Left colon (tissue), 2 donors: ENCODE measurements around the gene FLT3LG. TPM values are rescaled to one million over a fixed set of nuclear protein-coding genes. Genes with fewer than 3 reads are reported as not detected.
A peak's percentile ranks its signal among the peaks of the same experiment; 100 is the strongest.

Experiments used
- ATAC-seq: fragments of 200-7000 bp; cut with Tn5 transposase; one replicate; pipeline ENCODE4 v1.9.1; 2020; ENCODE audit warnings: mild to moderate bottlenecking, moderate library complexity
- DNase-seq, 2 donors: peaks; one replicate each; pipeline ENCODE4 v3.0.0-alpha.2; 2020
- intact Hi-C, 2 donors: fragments of 100-400 bp; cut with DNase I in 1 of 2; cut with micrococcal nuclease in 1 of 2; formaldehyde crosslinking; loops; one replicate each; pipeline versions ENCODE4 v1.11.2 to v1.14.0; 2022; cut with DNase I, micrococcal nuclease
- total RNA-seq, 2 donors: library from RNA; stranded (reverse); fragmentation: NEBNext Ultra II Directional; extraction: Animal tissue kit (Norgen Biotek cat#: 25700); gene quantifications; one replicate each; pipeline ENCODE4 v1.2.1, GENCODE V29; 2021
- donor health status: DM: no; HTN: no; CAD: no.
- donor health status: DM: yes; HTN: yes; CAD: no.

The FLT3LG gene
- total RNA-seq, 2 donors from 2014 or later, result 3.4 to 6.4 TPM

DNA sequence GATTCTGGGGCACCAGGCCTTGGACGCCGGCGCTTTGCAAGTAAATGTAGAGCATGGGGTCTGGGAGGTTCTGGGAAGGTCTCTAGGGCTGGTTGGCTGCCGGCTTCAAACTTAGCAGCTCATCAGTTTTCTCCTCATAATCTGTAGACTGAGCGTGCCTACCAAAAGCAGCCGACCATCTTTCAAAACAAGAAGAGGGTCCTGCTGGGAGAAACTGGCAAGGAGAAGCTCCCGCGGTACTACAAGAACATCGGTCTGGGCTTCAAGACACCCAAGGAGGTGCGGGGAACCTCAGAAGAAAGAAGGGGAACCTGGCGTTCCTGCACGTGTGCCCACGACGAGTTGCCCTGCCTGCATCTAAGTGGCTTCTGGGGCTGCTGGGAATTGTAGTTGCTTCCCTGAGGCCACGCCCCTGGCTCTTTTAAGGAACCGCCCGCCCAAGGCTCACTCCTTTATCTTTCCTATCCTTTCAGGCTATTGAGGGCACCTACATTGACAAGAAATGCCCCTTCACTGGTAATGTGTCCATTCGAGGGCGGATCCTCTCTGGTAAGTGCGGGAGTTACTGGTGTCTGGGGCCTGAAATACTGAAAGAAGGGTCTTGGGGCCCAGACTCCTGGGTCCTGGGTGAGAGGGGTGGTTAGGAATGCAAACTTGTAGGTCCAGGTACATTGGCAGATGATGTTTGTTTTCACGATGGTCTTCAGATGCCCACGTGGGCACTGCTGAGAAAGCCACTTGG lies 23.2 kb downstream of the FLT3LG start:
- DNase-seq (peak; percentile 83 to 87), ATAC-seq (peak; percentile 34)
- intact Hi-C loops, result no loop called here

DNA sequence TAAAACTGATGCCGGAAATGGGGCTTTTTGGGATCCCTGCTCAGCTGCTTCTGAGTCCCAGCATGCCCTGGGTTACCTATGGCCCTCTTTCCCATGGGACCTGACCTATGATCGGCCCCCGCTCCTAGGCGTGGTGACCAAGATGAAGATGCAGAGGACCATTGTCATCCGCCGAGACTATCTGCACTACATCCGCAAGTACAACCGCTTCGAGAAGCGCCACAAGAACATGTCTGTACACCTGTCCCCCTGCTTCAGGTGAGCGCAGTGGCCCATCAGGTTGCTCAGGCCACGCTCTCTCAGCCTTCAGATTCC lies 23.7 kb downstream of the FLT3LG start:
- DNase-seq (no peak), ATAC-seq (no peak)
- intact Hi-C loops, result no loop called here

DNA sequence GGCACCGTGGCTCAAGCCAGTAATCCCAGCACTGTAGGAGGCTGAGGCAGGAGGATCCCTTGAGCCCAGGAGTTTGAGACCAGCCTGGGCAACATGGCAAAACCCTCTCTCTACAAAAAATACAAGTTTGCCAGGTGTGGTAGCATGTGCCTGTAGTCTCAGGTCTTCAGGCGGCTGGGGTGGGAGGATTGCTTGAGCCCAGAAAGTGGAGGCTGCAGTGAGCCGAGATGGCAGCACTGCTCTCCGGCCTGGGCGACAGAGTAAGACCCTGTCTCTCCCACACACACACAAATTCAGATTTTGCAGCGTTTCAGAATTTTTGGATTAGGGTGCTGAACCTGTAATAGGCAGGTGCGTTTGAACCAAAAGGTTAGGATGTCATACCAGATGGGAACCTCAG lies 24.5 kb downstream of the FLT3LG start:
- DNase-seq, result no peak
- intact Hi-C loops, result no loop called here
- no peak for ATAC-seq

DNA sequence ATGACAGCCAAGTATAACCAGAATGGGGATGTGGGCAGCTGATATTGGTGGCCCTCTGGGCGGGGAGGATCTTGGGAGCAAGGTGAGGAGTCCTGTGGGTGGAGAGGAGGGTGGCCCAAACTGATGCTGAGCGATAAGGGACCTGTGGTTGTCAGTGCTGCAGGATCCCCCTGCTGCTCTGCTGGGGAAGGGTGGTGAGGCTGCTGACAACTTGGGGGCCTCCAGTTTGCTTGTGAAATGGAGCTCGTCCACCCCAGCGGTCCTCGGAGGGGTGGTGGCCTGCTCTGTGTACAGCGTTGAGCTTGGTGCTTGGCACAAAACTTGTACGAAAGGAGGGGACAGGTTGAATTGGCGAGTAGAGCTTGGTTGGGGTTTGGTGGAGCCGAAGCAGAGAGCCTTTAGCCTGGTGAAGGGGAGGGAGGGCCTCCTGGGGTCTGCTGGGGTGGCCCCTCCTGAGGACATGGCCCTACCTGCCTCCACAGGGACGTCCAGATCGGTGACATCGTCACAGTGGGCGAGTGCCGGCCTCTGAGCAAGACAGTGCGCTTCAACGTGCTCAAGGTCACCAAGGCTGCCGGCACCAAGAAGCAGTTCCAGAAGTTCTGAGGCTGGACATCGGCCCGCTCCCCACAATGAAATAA lies 25.1 kb downstream of the FLT3LG start:
- intact Hi-C loops, result no loop called here
- ATAC-seq, result no peak
- DNase-seq, result no peak

DNA sequence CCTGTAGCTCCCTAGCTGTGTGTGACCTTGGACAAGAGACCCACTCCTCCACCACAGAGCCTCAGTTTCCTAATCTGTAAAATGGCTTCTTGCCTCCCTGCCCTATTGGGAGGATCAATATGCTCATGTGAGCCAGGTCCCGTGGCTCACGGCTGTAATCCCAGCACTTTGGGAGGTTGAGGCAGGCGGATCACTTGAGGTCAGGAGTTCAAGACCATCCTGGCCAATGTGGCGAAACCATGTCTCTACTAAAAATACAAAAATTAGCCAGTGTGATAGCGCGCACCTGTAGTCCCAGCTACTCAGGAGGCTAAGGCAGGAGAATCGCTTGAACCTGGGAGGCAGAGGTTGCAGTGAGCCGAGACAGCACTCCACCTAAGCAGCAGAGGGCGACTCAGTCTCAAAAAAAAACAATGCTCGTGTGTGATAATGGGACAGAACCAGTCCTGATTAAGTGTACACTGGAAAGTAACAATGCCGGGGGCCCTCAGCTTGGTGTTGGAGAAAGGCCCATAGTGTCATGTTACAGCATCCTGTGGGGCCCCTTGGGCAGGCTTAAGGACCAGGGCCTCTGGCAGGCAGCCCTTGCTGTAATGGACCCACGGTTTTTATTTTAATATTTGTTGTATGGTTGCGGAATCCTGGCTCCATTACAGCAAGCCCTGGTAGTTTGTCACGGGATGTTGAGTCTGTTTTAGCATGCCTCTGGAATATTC lies 29.0 kb downstream of the FLT3LG start:
- intact Hi-C loops, result no loop called here
- DNase-seq (no peak), ATAC-seq (peak; percentile 64)

DNA sequence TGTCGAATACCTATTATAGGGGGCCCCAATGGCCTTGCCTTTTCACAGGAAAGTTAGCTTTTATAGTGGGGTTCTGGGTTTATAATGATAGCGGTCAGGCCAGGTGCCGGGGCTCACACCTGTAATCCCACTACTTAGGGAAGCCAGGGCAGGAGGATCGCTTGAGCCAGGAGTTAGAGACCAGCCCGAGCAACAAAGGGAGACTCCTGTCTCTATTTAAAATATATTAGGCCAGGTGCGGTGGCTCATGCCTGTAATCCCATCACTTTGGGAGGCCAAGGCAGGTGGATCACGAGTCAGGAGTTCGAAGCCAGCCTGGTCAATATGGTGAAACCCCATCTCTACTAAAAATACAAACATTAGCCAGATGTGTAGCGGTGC lies 29.6 kb downstream of the FLT3LG start:
- intact Hi-C loops, result no loop called here
- DNase-seq, result no peak
- ATAC-seq, result no peak

DNA sequence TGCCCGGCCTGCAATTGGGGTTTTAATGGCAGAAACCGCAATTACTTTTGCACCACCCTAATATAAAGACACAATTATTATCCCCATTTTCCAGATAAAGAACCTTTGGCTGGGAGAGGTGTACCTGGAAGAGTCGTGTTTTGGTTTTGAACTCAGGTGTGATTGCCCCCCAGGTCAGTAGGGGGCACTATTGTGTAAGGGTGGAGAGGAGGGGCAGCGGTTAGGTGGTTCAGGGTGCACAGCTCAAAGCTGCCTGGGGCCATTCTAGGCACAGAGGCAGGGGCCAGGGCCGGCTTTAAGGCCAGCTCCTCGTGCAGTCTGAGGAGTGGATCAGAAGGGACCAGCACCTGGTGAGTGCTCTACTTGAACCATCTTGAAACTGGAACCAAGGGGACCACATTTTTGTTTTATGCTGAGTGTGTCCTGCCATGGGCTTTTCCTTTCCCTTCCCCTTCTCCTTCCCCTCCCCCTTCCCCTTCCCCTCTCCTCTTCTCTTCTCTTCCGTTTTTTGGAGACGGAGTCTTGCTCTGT lies 32.6 kb downstream of the FLT3LG start:
- intact Hi-C loops, result no loop called here
- DNase-seq, result peak; percentile 66 to 78
- ATAC-seq, result peak; percentile 83

DNA sequence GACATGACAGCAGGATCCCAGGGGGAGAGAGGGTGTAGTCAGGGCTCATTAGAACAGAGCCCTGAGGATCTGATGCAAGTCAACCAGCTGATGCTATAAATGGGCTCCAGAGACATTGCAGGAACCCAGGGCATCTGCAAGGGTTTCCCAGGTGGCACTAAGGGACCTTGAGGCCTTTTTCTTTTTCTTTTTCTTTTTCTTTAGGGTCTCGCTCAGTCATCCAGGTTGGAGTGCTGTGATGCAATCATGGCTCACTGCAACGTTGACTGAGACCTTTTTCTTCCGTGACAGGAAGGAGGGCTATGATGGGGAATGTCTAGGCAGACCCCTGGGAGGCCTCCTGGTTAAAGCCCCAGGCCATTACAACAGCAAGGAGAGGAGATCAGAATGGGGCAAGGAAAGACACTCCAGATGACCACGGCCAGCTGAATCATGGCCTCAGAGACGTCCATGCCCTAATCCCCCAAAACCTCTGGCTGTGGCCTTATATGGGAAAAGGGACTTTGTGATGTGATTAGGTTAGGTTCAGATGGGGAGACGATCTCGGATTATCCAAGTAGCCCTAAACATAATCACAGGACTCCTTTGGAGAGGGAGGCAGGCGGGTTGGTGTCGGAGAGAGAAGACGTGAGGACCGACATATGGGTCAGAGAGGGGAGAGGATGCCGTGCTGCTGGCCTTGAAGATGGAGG lies 33.9 kb downstream of the FLT3LG start:
- DNase-seq, result no peak
- intact Hi-C loops, result no loop called here
- ATAC-seq, result no peak

DNA sequence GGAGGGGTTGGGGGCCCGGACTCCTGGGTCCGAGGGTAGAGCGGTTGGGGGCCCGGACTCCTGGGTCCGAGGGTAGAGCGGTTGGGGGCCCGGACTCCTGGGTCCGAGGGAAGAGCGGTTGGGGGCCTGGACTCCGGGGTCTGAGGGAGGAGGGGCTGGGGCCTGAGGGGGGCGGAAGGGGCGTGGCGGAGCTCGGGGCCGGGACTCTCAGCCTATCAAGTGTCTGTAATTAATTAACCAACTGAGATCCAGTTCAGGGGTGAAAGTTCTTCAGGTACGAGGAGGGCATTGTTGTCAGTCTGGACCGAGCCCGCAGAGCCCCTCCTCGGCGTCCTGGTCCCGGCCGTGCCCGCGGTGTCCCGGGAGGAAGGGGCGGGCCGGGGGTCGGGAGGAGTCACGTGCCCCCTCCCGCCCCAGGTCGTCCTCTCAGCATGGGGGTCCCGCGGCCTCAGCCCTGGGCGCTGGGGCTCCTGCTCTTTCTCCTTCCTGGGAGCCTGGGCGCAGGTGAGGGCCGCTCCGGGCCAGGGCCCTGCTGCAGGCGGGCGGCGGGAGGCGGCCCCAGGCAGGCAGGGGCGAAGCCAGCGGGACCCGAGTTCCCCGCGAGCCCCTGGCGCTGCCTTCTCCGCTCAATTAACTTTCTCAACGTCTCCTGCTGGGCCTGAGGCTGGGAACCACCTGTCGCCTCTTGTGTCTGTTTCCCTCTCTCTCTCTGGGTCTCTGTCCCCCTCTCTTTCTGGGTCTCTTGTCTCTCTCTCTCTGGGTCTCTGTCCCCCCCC lies 39.1 kb downstream of the FLT3LG start:
- intact Hi-C loops, result loop anchor here in 1 of 2 donors (2.0 kb wide), 1 partner anchor 34 kb away; no protein-coding TSS in a partner anchor
- ATAC-seq, result peak; percentile 83
- peak; percentile 67 to 82 for DNase-seq

DNA sequence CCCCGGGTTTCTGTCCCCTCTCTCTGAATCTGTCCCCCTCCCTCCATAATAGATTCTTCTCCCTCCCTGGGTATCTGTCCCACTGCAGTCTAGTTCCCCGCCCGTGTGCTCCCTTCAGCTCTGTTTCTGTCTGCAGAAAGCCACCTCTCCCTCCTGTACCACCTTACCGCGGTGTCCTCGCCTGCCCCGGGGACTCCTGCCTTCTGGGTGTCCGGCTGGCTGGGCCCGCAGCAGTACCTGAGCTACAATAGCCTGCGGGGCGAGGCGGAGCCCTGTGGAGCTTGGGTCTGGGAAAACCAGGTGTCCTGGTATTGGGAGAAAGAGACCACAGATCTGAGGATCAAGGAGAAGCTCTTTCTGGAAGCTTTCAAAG lies 39.7 kb downstream of the FLT3LG start:
- ATAC-seq (peak; percentile 44), DNase-seq (peak in 1 of 2 donors; percentile 45)
- intact Hi-C loops, result loop anchor here in 1 of 2 donors (2.0 kb wide), 1 partner anchor 33 kb away; no protein-coding TSS in a partner anchor

DNA sequence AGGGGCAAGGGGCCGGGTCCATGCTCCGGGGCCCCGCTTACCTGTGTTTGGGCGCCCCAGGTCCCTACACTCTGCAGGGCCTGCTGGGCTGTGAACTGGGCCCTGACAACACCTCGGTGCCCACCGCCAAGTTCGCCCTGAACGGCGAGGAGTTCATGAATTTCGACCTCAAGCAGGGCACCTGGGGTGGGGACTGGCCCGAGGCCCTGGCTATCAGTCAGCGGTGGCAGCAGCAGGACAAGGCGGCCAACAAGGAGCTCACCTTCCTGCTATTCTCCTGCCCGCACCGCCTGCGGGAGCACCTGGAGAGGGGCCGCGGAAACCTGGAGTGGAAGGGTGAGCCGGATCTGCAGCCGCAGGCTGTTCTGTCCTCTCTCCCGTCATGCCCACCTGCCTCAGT lies 40.1 kb downstream of the FLT3LG start:
- DNase-seq (peak in 1 of 2 donors; percentile 31), ATAC-seq (peak; percentile 43)
- intact Hi-C loops, result no loop called here

DNA sequence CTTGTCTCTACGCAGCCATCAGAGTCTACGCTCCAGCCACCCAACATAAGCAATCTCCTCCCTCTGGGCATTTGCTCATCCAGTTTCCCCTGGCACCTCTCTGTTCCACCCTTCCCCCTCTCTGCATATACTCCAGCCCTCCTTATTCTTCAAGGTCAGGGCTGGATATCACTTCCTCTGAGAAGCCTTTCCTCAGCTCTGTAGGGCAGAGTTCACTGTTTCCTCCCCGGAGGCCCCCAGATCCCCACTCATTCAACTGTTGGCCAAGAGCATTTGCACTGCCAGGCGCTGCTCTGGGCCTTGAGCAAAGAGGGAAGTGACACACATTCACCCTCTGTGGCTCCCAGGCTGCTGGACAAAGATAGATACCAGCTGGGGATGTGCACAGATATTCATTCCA lies 41.8 kb downstream of the FLT3LG start:
- peak; percentile 1 for ATAC-seq
- intact Hi-C loops, result no loop called here
- DNase-seq, result peak; percentile 32 to 58

DNA sequence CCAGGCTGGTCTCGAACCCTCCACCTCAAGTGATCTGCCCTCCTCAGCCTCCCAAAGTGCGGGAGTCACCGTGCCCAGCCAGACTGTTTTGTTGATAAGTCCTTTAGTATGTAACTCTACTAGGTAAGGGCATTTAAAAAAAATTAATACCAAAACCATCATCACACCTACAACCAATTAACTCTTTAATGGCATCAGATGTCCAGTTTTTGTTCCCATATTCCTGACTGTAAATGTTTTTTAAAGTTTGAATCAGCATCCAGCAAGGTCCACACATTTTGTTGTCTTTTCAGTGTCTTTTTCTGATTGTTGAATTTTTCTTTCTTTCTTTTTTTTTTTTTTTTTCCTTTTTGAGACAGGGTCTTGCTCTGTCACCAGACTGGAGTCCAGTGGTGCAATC lies 44.0 kb downstream of the FLT3LG start:
- intact Hi-C loops, result no loop called here
- DNase-seq (no peak), ATAC-seq (no peak)

DNA sequence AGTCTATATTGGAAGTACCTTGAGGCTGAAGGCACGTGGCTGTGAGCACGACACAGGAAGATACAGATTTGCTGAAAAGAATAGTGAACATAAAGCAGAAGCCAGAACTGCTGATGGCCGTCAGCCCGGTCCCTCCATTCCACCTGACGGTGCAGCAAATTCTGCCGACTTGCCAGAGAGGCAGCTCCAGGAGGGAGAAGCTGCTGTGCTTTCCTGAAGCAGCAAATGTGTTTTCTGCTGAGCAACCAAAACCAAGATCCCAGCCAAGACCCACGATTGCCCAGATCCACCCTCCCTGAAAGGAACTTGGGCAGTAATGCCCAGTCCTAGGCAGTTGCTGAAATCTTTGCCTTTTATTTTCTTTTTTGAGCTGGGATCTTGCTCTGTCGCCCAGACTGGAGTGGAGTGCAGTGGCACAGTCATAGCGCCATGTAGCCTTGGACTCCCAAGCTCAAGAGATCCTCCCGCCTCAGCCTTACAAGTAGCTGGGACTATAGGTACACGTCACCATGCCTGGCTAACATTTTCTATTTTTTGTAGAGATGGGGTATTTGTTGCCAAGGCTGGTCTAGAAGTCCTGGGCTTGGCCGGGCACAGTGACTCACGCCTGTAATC lies 46.8 kb downstream of the FLT3LG start:
- ATAC-seq (no peak), DNase-seq (peak in 1 of 2 donors; percentile 52)
- intact Hi-C loops, result no loop called here

DNA sequence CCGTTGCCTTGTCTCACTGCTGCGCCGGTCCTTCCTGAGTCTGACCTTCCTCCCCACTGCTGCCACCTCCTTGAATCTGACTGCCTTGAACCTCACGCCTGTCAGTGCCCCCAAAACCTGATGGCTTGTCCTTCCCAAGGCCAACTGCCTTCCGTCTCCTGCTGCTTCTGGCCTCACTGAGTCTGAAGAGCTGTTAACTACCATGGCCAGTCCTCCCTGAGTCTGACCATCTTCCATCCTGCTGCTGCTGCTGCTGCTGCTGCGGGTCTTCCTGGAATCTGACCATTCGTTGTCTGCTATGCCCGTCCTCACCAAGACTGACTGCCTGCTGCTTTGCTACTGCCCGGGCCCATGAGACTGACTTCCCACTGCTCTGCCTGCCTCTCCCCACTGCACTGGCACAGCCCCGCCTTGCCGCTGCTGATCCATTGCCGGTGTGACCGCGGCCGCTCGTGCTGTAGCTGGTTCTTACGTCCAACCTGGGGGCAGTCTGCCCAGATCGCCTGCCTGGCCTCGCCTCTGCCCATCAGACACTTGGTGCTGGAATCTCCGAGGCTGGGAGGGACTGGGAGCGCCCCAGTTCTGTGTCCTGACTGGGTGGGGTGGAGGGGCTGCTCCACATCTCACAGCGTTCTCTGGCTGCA lies 50.9 kb downstream of the FLT3LG start:
- intact Hi-C loops, result no loop called here
- ATAC-seq, result no peak
- no peak for DNase-seq

DNA sequence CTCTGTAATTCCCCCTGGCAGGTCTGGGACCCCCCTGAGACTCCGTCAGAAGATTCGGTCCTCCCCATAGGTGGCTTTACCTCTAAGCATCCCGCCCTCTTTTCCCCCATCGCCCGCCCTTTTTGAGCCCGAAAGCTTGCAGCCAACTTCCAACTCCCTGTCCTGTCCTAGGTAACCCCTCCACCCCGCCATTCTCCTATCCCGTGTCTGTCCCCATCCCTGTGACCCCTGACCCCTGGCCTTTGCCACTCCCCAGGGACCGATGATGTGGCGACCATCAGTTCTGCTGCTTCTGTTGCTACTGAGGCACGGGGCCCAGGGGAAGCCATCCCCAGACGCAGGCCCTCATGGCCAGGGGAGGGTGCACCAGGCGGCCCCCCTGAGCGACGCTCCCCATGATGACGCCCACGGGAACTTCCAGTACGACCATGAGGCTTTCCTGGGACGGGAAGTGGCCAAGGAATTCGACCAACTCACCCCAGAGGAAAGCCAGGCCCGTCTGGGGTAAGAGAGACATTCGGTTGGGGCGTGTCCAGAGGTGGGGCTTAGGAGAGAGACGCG lies 54.3 kb downstream of the FLT3LG start:
- DNase-seq (no peak), ATAC-seq (no peak)
- intact Hi-C loops, result no loop called here

DNA sequence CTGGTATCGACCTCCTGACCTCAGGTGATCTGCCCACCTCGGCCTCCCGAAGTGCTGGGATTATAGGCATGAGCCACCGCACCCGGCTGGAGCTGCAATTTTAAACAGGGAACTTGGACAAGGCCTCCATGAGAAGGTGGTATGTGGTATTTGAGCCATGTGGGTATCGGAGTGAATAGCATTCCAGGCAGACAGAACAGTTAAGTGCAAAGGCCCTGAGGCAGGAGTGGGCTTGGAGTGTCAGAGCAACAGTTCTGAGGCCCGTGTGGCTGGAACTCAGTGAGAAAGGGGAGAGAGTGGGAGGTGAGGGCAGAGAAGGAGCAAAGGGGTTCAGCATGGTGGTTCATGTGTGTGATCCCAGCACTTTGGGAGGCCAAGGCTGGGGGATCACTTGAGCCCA lies 56.7 kb downstream of the FLT3LG start:
- DNase-seq, result no peak
- no peak for ATAC-seq
- intact Hi-C loops, result no loop called here
